Measurements from ENCODE around the gene CRHR1. TPM values are rescaled to one million over a fixed set of nuclear protein-coding genes. Genes with fewer than 3 reads are reported as not detected.
"Not testable (repeated sequence)": the region's sequence is repeated elsewhere in the genome, so short reads cannot be mapped to it uniquely, and the experiment has no call there.

The CRHR1 gene
- total RNA-seq, 1 donor from 2014 or later, result not detected

GRCh38 chr17:45845376-45846185 is 61.5 kb downstream of the CRHR1 start:
- DNase-seq (ENCODE audit: low read depth), result no peak

GRCh38 chr17:45846223-45846622 is 62.1 kb downstream of the CRHR1 start:
- no peak for DNase-seq (ENCODE audit: low read depth)

GRCh38 chr17:45846646-45847045 is 62.5 kb downstream of the CRHR1 start:
- DNase-seq (ENCODE audit: low read depth), result no peak

- DNase-seq (ENCODE audit: low read depth), result no peak
Observed at GRCh38 chr17:45847101-45847500, 63.0 kb downstream of the CRHR1 start.

- no peak for DNase-seq (ENCODE audit: low read depth)
Observed at GRCh38 chr17:45847747-45848146, 63.6 kb downstream of the CRHR1 start.

- no peak for DNase-seq (ENCODE audit: low read depth)
Observed at GRCh38 chr17:45848405-45848804, 64.3 kb downstream of the CRHR1 start.

- DNase-seq (ENCODE audit: low read depth), result no peak
Observed at GRCh38 chr17:45848868-45849535, 64.9 kb downstream of the CRHR1 start.

- DNase-seq (ENCODE audit: low read depth), result no peak
Observed at GRCh38 chr17:45849536-45849990, 65.4 kb downstream of the CRHR1 start.

GRCh38 chr17:45850011-45850410 is 65.9 kb downstream of the CRHR1 start:
- no peak for DNase-seq (ENCODE audit: low read depth)

- DNase-seq (ENCODE audit: low read depth), result no peak
Observed at GRCh38 chr17:45850468-45850867, 66.3 kb downstream of the CRHR1 start.

- no peak for DNase-seq (ENCODE audit: low read depth)
Observed at GRCh38 chr17:45851022-45851421, 66.9 kb downstream of the CRHR1 start.

GRCh38 chr17:45851464-45851863 is 67.3 kb downstream of the CRHR1 start:
- DNase-seq (ENCODE audit: low read depth), result no peak

- DNase-seq (ENCODE audit: low read depth), result no peak
Observed at GRCh38 chr17:45851873-45852272, 67.8 kb downstream of the CRHR1 start.

- peak; percentile 37 for DNase-seq (ENCODE audit: low read depth)
Observed at GRCh38 chr17:45852535-45853297, 68.6 kb downstream of the CRHR1 start.

GRCh38 chr17:45854209-45854608 is 70.1 kb downstream of the CRHR1 start:
- DNase-seq (ENCODE audit: low read depth), result no peak

- no peak for DNase-seq (ENCODE audit: low read depth)
Observed at GRCh38 chr17:45855691-45856336, 71.7 kb downstream of the CRHR1 start.

GRCh38 chr17:45857977-45858708 is 74.0 kb downstream of the CRHR1 start:
- DNase-seq (ENCODE audit: low read depth), result peak; percentile 37

GRCh38 chr17:45861165-45861564 is 77.0 kb downstream of the CRHR1 start:
- DNase-seq (ENCODE audit: low read depth), result no peak

- not testable (repeated sequence) for DNase-seq (ENCODE audit: low read depth)
Observed at GRCh38 chr17:45862127-45862526, 78.0 kb downstream of the CRHR1 start.

- DNase-seq (ENCODE audit: low read depth), result no peak
Observed at GRCh38 chr17:45863857-45864654, 79.9 kb downstream of the CRHR1 start.
